Fibroblast of lung (primary cell): ENCODE data around the gene C10orf67.

Experiments
- EZH2 ChIP-seq: IDR thresholded peaks from 2 replicates; pipeline ENCODE4 v1.5.1; 2012; ENCODE audit warnings: low read length, control low read depth, mild to moderate bottlenecking; ENCODE audit errors: missing control alignments
- TF ChIP-seq, protein P1 (sequence below), 2 donors: IDR thresholded peaks in 1 of 2; conservative IDR thresholded peaks in 1 of 2; 1 replicate in 1 of 2; 2 replicates in 1 of 2; pipeline ENCODE4 v1.5.1; 2011 to 2012; ENCODE audit warnings: low read length in 2 of 2, control low read depth in 1 of 2, inconsistent platforms in 1 of 2, low read depth in 1 of 2, mild to moderate bottlenecking in 1 of 2

DNA sequence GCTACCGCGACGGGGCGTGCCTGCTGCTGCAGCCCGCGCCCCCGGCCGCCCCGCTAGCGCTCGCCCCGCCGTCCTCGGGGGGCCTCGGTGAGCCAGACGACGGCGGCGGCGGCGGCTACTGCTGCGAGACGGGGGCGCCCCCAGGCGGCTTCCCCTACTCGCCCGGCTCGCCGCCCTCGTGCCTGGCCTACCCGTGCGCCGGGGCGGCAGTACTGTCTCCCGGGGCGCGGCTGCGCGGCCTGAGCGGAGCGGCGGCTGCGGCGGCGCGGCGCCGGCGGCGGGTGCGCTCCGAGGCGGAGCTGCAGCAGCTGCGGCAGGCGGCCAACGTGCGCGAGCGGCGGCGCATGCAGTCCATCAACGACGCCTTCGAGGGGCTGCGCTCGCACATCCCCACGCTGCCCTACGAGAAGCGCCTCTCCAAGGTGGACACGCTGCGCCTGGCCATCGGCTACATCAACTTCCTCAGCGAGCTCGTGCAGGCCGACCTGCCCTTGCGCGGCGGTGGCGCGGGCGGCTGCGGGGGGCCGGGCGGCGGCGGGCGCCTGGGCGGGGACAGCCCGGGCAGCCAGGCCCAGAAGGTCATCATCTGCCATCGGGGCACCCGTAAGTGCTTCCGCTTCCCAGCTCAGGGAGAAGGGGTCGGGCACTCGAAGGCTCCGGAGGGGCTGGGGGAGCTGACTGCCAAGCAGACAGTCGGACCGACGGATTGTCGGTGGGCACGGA, 151.7 kb downstream of the C10orf67 start:
- TF ChIP-seq, protein P1, sequence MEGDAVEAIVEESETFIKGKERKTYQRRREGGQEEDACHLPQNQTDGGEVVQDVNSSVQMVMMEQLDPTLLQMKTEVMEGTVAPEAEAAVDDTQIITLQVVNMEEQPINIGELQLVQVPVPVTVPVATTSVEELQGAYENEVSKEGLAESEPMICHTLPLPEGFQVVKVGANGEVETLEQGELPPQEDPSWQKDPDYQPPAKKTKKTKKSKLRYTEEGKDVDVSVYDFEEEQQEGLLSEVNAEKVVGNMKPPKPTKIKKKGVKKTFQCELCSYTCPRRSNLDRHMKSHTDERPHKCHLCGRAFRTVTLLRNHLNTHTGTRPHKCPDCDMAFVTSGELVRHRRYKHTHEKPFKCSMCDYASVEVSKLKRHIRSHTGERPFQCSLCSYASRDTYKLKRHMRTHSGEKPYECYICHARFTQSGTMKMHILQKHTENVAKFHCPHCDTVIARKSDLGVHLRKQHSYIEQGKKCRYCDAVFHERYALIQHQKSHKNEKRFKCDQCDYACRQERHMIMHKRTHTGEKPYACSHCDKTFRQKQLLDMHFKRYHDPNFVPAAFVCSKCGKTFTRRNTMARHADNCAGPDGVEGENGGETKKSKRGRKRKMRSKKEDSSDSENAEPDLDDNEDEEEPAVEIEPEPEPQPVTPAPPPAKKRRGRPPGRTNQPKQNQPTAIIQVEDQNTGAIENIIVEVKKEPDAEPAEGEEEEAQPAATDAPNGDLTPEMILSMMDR (conservative IDR thresholded peaks at IDR 0.05 in 1 of 2, IDR thresholded peaks at IDR 0.05 in 1 of 2; ENCODE audit: low read depth in 1 of 2, low read length in 2 of 2) = no peak
- no peak for TF ChIP-seq EZH2
